22Rv1 (cell line): ENCODE data around the gene COL4A6.

ENCODE experiments used
- ZFX ChIP-seq: fragments of 450-650 bp; IDR thresholded peaks from 2 replicates; pipeline ENCODE4 v1.6.1; 2017; ENCODE audit warnings: antibody characterized with exemption, borderline replicate concordance
- TF ChIP-seq, protein P1 (sequence below): fragments of 450-650 bp; IDR thresholded peaks from 2 replicates; pipeline ENCODE4 v1.5.1; 2017; ENCODE audit warnings: mild to moderate bottlenecking

GRCh38 chrX:108361316-108361715 lies 76.9 kb downstream of the COL4A6 start:
- TF ChIP-seq, protein P1, sequence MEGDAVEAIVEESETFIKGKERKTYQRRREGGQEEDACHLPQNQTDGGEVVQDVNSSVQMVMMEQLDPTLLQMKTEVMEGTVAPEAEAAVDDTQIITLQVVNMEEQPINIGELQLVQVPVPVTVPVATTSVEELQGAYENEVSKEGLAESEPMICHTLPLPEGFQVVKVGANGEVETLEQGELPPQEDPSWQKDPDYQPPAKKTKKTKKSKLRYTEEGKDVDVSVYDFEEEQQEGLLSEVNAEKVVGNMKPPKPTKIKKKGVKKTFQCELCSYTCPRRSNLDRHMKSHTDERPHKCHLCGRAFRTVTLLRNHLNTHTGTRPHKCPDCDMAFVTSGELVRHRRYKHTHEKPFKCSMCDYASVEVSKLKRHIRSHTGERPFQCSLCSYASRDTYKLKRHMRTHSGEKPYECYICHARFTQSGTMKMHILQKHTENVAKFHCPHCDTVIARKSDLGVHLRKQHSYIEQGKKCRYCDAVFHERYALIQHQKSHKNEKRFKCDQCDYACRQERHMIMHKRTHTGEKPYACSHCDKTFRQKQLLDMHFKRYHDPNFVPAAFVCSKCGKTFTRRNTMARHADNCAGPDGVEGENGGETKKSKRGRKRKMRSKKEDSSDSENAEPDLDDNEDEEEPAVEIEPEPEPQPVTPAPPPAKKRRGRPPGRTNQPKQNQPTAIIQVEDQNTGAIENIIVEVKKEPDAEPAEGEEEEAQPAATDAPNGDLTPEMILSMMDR = no peak
- no peak for TF ChIP-seq ZFX
